Stimulated activated CD4-positive, alpha-beta T cell treated with anti-CD3 and anti-CD28 coated beads, Interleukin-2, amount 100 ng/mL, for 48 hours (primary cell): Measurements from ENCODE around the gene TUBA8.
A peak's percentile ranks its signal among the peaks of the same experiment; 100 is the strongest.
"Not testable (repeated sequence)": the region's sequence is repeated elsewhere in the genome, so short reads cannot be mapped to it uniquely, and the experiment has no call there.

Source experiments
- DNase-seq, 2 donors: peaks; one replicate each; pipeline ENCODE4 v3.0.0-alpha.2; 2020

The TUBA8 gene

DNA sequence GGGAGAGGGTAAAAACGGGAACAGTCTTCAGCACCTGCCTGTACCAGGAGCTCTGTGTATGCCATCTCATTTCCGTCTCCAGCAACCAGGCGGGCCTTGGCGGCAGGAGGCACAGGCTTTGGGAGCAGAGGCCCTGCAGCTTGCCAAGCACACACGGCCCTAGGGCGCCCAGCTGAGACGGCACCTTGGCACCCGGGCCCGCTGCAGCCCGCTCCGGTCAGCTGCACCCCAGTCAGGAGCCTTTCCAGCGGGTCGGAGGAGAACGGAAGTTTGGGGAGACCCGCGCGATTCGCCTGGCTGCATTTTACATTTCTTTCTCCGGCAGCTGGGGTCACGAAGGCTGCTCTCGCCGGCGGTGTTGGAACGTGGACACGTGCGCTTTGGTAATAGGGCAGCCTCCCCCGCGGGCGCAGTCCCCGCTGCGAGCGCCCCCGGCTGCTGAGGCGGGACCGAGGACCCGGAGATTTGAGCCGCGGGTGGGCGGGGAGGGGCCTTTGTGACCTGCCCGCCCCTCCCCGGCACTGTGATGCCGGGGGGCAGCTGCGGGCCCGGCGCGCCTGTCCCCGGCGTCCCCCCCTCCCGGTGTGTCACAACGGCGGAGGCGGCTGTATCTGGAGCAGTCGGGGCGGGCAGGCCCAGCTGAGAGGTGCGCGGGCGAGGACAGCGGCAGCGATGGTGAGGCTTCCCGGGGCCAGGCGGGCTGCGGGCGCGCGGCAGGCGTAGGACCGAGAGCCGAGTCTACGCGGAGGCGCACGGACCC is at the start of gene TUBA8:
Gene TUBA8, plus strand, starts transcription at position 616 of the 760 bp plus-strand sequence. Its CDS starts 57 bp downstream, at position 673.
- peak in 1 of 2 donors; percentile 36 for DNase-seq

DNA sequence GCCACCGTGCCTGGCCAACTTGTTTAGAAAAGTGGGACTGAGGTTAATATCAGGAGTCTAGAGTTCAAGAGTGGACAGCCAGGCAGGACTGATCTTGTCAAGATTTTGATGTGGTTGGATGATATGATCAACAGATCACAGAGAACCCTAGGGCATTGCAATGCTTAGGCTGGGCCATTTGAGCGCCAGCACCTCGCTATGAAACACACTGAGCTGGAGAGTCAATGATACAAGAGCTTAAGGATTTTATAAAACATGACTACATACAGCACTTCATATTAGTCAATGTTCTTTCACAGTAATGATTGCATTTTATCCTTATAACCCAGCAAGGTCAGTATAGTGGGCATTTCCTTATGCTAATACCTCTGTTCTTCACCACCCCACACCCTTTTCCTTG is 48.2 kb upstream of the TUBA8 start:
- no peak for DNase-seq

- no peak for DNase-seq
Measured at GRCh38 chr22:18063306-18063705, 47.3 kb upstream of the TUBA8 start.

DNA sequence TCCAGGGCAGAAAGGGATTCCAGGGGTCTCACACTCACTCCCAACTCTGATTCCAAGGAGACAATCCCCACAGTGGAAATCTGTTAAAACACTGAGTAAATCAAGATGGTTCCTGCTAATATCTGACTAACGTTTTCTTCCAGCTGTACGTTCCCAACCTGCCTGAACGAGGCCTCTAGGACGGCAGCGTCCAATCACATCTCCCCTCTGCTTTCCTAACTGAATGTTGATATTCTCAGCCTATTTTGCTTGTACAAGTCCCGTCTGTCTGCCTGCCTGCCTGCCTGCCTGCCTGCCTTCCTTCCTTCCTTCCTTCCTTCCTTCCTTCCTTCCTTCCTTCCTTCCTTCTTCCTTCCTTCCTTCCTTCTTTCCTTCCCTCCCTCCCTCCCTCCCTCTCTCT is 46.9 kb upstream of the TUBA8 start:
- not testable (repeated sequence) for DNase-seq

DNA sequence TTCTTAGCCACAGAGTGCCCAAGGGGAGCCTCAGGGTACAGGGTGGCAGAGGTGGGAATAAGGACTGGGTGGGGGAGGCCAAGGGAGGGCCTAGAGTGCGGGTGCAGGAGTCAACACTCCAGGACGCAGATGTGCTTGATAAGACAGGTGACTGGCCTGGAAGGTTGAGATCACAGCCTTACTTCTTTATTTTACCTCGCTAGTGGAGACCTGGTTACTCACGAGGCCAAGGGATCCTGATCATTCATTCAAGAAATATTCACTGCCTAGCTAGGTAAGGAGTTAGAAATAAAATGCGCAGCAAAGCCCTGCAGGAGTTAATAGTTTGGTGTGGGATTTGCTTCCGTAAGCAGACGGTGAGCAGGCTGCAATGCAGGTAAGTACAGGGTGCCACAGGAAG is 46.0 kb upstream of the TUBA8 start:
- DNase-seq, result no peak

GRCh38 chr22:18065256-18065655 is 45.4 kb upstream of the TUBA8 start:
- DNase-seq, result no peak

- DNase-seq, result no peak
Measured at GRCh38 chr22:18066181-18066859, 44.3 kb upstream of the TUBA8 start.

DNA sequence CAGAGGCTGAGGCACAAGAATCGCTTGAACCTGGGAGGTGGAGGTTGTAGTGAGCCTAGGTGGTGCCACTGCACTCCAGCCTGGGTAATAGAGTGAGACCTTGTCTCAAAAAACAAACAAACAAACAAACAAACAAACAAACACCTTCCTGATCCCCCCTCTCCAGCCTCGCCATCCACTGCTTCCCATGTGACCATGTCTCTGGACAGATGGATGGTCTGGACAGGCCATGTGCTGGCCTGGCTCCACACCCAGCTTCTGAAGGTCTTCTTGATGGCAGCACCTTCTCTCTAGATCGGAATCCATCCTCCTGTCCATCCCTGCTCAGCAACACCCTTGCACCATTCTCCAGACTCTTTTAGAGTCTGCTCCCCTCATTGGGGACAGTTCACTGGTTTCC is 43.5 kb upstream of the TUBA8 start:
- DNase-seq, result no peak

- DNase-seq, result no peak
Measured at GRCh38 chr22:18067548-18068341, 42.9 kb upstream of the TUBA8 start.

DNA sequence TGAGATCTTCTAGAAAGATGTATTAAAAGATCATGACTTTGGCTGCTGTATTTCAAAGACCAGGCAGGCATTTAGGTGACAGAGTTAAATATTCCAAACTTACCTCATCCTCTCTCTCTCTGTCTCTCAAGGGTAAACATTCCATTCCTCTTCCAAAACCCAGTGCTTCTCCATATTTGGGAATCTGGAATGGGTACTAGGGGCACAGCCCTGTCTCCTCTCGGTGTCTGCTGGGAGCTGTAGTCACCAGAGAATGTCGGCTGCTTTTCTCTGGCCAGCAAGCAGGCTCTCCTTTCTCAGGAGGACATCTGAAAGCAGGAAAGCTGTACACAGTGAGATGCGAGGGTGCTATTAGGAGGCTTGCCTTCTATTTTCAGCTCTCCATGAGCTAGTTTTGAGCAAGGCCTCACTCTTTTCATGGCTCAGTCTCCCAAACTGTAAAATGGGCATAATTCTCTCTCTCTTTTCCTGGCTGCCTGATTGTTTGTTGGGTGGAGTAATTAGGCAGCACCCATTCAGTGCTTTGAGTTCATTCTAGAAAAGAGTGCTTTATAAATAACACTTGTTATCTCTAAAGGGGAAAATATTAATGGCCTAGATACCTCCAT is 42.1 kb upstream of the TUBA8 start:
- DNase-seq, result no peak

DNA sequence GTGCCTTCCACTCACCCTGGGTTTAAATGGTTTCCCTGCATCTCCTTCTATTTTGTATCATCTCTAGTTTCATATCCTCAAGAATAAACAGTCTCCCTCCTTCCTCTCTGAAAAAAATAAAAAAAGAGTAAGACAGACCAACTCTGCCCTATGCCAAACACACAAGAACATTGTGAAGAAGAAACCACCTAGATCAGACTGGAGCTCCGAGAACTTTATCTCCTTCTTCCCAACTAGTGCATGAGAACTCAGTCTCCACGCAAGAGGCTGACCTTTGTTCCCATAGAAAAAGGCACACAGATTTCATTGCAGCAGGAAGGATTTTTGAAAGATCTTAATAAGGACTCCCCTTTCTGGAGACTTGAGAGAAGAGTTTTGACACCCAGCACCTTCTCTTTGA is 41.6 kb upstream of the TUBA8 start:
- DNase-seq, result no peak

DNA sequence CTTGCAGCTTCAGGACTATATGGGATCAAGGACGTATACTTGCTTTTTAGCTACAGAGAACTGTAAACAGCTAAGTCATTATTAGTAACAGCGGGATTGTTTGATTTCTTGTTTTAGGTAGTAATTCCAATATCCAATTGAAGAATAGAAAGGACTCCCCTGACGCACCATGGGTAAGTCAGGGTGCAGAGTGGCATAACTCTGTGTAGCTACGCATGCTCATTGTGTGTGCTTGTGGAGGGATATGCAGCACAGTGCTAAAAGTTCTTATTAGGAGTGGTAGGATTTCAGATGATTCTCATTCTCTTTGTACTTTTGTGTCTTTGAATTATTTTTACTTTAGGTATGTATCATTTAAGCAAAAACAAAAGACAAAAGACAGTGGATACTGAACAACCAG is 40.6 kb upstream of the TUBA8 start:
- DNase-seq, result no peak

GRCh38 chr22:18070556-18071306 is 39.9 kb upstream of the TUBA8 start:
- no peak for DNase-seq

- not testable (repeated sequence) for DNase-seq
Measured at GRCh38 chr22:18071307-18071967, 39.2 kb upstream of the TUBA8 start.

GRCh38 chr22:18071968-18072310 is 38.7 kb upstream of the TUBA8 start:
- no peak for DNase-seq

DNA sequence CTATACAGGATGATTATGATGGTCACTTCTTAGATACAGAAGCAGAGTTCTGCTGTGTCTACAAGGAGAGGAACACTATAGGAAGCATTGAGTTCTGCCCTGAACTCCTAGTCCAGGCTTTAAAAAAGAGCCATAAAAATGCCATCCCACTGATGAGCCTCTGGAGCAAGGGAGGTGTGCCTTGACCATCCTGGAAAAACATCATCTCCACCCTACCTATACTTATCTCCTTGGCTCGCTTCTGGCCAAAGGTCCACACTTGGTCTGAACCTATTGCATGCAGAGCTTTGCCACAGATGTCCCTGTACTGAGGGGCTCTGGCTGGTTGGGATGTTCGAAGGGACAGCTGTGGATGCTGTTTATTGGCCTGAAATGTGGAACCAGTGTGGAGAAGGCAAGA is 37.1 kb upstream of the TUBA8 start:
- no peak for DNase-seq

DNA sequence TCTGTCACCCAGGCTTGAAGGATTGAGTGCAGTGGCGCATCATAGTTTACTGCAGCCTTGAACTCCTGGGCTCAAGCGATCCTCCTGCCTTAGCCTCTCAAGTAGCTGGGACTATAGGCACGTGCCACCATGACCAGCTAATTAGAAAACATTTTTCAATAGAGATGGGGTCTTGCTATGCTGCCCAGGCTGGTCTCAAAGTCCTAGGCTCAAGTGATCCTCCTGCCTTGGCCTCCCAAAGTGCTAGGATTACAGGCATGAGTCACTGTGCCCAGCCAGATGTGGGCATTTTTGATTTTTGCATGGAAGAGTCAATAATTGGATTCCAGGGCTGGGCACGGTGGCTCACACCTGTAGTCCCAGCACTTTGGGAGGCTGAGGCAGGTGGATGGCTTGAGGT is 36.7 kb upstream of the TUBA8 start:
- not testable (repeated sequence) for DNase-seq

DNA sequence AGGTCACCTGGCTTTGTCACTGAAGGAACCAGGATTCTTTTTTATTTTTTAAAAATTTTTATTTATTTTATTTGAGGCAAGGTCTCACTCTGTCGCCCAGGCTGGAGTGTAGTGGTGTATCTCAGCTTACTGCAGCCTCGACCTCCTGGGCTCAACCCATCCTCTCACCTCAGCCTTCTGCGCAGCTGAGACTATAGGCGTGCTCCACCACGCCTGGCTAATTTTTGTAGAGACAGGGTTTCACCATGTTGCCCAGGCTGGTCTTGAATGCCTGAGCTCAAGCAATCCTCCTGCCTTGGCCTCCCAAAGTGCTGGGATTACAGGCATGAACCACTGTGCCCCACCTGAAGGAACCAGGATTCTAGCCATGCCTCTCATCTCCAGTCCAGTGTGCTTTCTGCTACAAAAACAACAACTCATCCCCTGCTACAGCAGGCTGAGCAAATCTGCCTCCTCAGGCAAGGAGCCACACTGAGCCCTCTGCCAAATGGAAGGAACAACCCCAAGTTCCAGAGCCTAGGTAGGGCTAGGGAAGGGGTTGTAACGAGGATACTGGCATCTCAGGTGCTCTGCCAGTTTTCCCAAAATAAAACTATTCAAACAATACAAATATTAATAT is 35.4 kb upstream of the TUBA8 start:
- DNase-seq, result no peak

DNA sequence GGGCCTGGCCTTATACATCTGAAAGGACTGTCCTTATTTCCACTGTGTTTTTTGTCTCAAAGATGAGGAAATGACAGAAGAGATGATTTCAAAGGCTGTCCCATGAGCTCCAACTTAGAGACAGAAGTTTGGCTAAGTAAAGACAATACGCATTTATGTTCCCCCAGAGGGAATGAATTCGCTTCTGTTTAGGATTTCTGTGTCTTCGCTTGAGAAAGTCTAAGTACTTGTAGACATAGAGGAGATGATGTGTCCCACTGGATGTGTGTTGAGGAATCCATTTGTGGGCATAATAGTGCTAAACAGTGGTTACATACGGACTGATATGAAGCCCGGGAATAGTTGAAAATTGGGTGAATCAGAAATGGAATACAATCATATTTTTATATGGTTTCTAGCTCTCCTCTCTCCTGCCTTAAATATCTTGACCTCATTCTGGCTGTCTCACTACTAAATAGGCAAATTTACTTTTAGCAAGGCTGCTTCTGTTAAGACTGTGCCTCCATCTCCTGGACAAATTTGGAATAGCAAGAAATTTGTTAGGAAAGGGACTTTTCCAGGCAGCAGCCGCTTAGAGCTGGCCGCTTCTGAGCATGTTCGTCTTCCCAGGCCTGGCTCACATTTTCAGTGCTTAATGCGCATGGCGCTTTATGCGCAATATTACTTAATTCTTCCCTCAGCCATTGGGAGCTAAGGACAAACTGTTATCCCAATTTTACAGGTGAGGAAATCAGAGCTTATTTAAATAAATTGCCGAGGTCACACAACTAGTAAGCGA is 34.7 kb upstream of the TUBA8 start:
- DNase-seq, result peak in 1 of 2 donors; percentile 45

DNA sequence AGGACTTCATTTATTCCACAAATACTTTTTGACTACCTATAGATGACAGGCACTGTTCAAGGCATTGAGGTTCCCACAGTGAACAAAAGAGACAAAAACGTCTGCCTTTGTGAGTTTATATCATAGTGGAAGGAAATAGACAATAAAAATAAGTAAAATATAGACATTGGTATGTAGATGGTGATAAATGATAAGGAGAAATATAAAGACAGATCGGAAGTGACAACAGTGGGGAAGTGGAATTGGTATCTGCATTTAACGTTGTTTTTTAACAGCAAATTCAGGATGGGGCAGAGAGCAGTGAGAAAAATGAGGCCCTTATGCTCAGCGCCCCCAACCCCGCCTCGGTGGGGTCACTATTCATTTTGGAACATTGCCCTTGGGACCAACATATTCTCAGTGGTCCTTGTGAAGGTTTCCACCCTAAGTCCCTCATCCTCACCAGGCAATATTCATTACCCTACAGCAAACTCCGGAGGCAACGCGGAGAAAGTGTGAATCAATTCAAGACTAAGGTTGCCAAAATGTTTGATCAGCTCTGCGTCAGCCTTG is 33.4 kb upstream of the TUBA8 start:
- DNase-seq, result no peak
